Testis (tissue), 3 donors: ENCODE results near the gene AGAP2. TPM values are rescaled to one million over a fixed set of nuclear protein-coding genes. Genes with fewer than 3 reads are reported as not detected.

Experiments
- DNase-seq: peaks from one replicate; pipeline ENCODE4 v3.0.0-alpha.2; 2019
- H3K27ac ChIP-seq, 2 donors: fragments of 200-600 bp; sonication (generic); one replicate each; pipeline ENCODE4 v1.5.1; 2019
- H3K27me3 ChIP-seq: fragments of 200-600 bp; sonication (generic); one replicate; pipeline ENCODE4 v1.5.1; 2019
- H3K36me3 ChIP-seq: fragments of 200-600 bp; sonication (generic); one replicate; pipeline ENCODE4 v1.5.1; 2017; ENCODE audit warnings: low read depth; ENCODE audit errors: missing control alignments
- H3K4me1 ChIP-seq: fragments of 200-600 bp; sonication (generic); one replicate; pipeline ENCODE4 v1.5.1; 2019
- H3K4me3 ChIP-seq, 2 donors: fragments of 200-600 bp; sonication (generic); one replicate each; pipeline ENCODE4 v1.5.1; 2017 to 2019
- H3K9me3 ChIP-seq: fragments of 200-600 bp; sonication (generic); one replicate; pipeline ENCODE4 v1.5.1; 2017
- POLR2A ChIP-seq: fragments of 450-650 bp; IDR thresholded peaks from one replicate; pipeline ENCODE4 v1.6.1; 2017; ENCODE audit warnings: antibody characterized with exemption, mild to moderate bottlenecking, moderate library complexity
- WGBS, 2 donors: methylation state at CpG; one replicate each; pipeline ENCODE4 v1.1.5; 2018; 5-methylcytosine and 5-hydroxymethylcytosine counted together
- intact Hi-C: fragments of 100-400 bp; cut with DNase I; formaldehyde crosslinking; loops from one replicate; pipeline ENCODE4 v1.15.1; 2023; ENCODE audit warnings: low total_unique reads
- polyA plus RNA-seq: library from polyadenylated mRNA; stranded (reverse); fragments of 350-450 nt; fragmentation: Illumina TruSeq; extraction: RNeasy Lipid Tissue Mini Kit (QIAGEN cat#74804); gene quantifications from one replicate; pipeline ENCODE4 v1.2.3, GENCODE V29; 2014; ENCODE audit warnings: low read depth, low replicate concordance; ENCODE audit not compliant: insufficient read depth
- total RNA-seq, 2 donors: library from RNA; depleted of rRNA; stranded (reverse); fragments of >200 nt; gene quantifications; one replicate each; pipeline ENCODE4 v1.2.3, GENCODE V29; 2016
- TF ChIP-seq, protein P1 (sequence below), 3 experiments: fragments of 450-650 bp in 2 of 3; fragments of 200-600 bp in 1 of 3; sonication (generic) in 1 of 3; IDR thresholded peaks; one replicate each; pipeline ENCODE4 v1.5.1; 2016 to 2019; ENCODE audit warnings: antibody characterized with exemption in 3 of 3, mild to moderate bottlenecking in 2 of 3, moderate library complexity in 1 of 3

AGAP2 gene
- total and polyA plus RNA-seq, 3 donors from 2014 or later, result 1.9 to 3.2 (median 2.7) TPM

GRCh38 chr12:57765698-57766463 is 27.3 kb upstream of the AGAP2 start:
- Histone ChIP-seq H3K27me3 (no peaks in the 10 kb centered on the region), H3K9me3 (no peaks in the 10 kb centered on the region), H3K4me3 (peak overlapping the region in 1 of 2 donors; percentile 24), H3K4me1 (peaks cover 22% of the 10 kb centered on the region), H3K27ac (no peak overlapping the region), H3K36me3 (no peaks in the 10 kb centered on the region)
- 0 to 3% methylated on average over 4 to 40 of the region's 40 CpGs for WGBS, 2 donors
- intact Hi-C loops, result no loop called here
- no peak for DNase-seq
- TF ChIP-seq, protein P1, sequence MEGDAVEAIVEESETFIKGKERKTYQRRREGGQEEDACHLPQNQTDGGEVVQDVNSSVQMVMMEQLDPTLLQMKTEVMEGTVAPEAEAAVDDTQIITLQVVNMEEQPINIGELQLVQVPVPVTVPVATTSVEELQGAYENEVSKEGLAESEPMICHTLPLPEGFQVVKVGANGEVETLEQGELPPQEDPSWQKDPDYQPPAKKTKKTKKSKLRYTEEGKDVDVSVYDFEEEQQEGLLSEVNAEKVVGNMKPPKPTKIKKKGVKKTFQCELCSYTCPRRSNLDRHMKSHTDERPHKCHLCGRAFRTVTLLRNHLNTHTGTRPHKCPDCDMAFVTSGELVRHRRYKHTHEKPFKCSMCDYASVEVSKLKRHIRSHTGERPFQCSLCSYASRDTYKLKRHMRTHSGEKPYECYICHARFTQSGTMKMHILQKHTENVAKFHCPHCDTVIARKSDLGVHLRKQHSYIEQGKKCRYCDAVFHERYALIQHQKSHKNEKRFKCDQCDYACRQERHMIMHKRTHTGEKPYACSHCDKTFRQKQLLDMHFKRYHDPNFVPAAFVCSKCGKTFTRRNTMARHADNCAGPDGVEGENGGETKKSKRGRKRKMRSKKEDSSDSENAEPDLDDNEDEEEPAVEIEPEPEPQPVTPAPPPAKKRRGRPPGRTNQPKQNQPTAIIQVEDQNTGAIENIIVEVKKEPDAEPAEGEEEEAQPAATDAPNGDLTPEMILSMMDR (IDR thresholded peaks at IDR 0.05), result no peak
- TF ChIP-seq POLR2A, result no peak

GRCh38 chr12:57765003-57765697 is 26.6 kb upstream of the AGAP2 start:
- no peak overlapping the region for H3K27ac ChIP-seq
- 8 to 9% methylated on average over 7 to 45 of the region's 60 CpGs for WGBS, 2 donors
- TF ChIP-seq, protein P1 (IDR thresholded peaks at IDR 0.05), result no peak
- no peak for TF ChIP-seq POLR2A

GRCh38 chr12:57764662-57765002 is 26.1 kb upstream of the AGAP2 start:
- no peaks in the 10 kb centered on the region for H3K36me3 ChIP-seq
- no peaks in the 10 kb centered on the region for H3K9me3 ChIP-seq
- H3K4me3 ChIP-seq, result peak overlapping the region; percentile 24 to 26
- H3K27ac ChIP-seq, result no peak overlapping the region
- H3K4me1 ChIP-seq, result peaks cover 22% of the 10 kb centered on the region
- intact Hi-C loops, result no loop called here
- DNase-seq, result no peak
- TF ChIP-seq, protein P1 (IDR thresholded peaks at IDR 0.05), result no peak
- no peak for TF ChIP-seq POLR2A
- H3K27me3 ChIP-seq, result no peaks in the 10 kb centered on the region
- 29 to 37% methylated on average over 15 to 17 of the region's 17 CpGs for WGBS, 2 donors

More at GRCh38 chr12:57765003-57765697, 26.6 kb upstream of the AGAP2 start:
- intact Hi-C loops, result no loop called here
- no peaks in the 10 kb centered on the region for H3K9me3 ChIP-seq
- peak; percentile 28 for DNase-seq
- no peaks in the 10 kb centered on the region for H3K27me3 ChIP-seq
- peak overlapping the region; percentile 24 to 26 for H3K4me3 ChIP-seq
- H3K36me3 ChIP-seq, result no peaks in the 10 kb centered on the region
- peaks cover 22% of the 10 kb centered on the region for H3K4me1 ChIP-seq

- Histone ChIP-seq H3K27ac (no peak overlapping the region), H3K4me1 (peaks cover 22% of the 10 kb centered on the region), H3K36me3 (no peaks in the 10 kb centered on the region), H3K9me3 (no peaks in the 10 kb centered on the region), H3K27me3 (no peaks in the 10 kb centered on the region), H3K4me3 (no peak overlapping the region)
- DNase-seq, result no peak
- no peak for TF ChIP-seq POLR2A
- TF ChIP-seq, protein P1 (IDR thresholded peaks at IDR 0.05), result no peak
- 53 to 74% methylated on average over 6 of the region's 6 CpGs for WGBS, 2 donors
- intact Hi-C loops, result no loop called here
Observed at GRCh38 chr12:57763881-57764661, 25.5 kb upstream of the AGAP2 start.
